Panc1 (cell line): ENCODE data around the gene CDC42. TPM values are rescaled to one million over a fixed set of nuclear protein-coding genes. Genes with fewer than 3 reads are reported as not detected.
"Not testable (repeated sequence)": the region's sequence is repeated elsewhere in the genome, so short reads cannot be mapped to it uniquely, and the experiment has no call there.

Source experiments
- ATAC-seq: fragments of 200-7000 bp; cut with Tn5 transposase; 2 replicates; pipeline ENCODE4 v1.9.1; 2020; ENCODE audit warnings: mild to moderate bottlenecking, moderate library complexity
- BruUV-seq: library from RNA; stranded (reverse); fragments of 400-500 nt; replicated peaks from 2 replicates; lab custom pipeline; 2021; lab: Mats Ljungman, UMichigan
- CTCF ChIA-PET: fragments of 300-600 bp; sonication (Branson Sonifier 250); formaldehyde crosslinking; loops from one replicate; lab custom pipeline; 2022; ENCODE audit warnings: antibody characterized with exemption; lab: Charles Lee
- POLR2A ChIA-PET: fragments of 300-600 bp; sonication (Branson Sonifier 250); formaldehyde crosslinking; loops from one replicate; lab custom pipeline; 2022; ENCODE audit warnings: antibody characterized with exemption; lab: Charles Lee
- DNase-seq: peaks from one replicate; pipeline ENCODE4 v3.0.0-alpha.2; 2010; ENCODE audit warnings: low read depth, low spot score
- H3K27ac ChIP-seq: 2 replicates; pipeline ENCODE4 v1.5.1; 2011; ENCODE audit warnings: mild to moderate bottlenecking, low read length, inconsistent platforms
- H3K27me3 ChIP-seq: fragments of 200-500 bp; sonication (Bioruptor generic); 2 replicates; pipeline ENCODE4 v1.6.0; 2014; ENCODE audit warnings: low read length, inconsistent platforms; ENCODE audit not compliant: control insufficient read depth, insufficient read depth
- H3K36me3 ChIP-seq: fragments of 200-500 bp; sonication (Bioruptor generic); 2 replicates; pipeline ENCODE4 v1.5.1; 2014; ENCODE audit warnings: inconsistent platforms, mild to moderate bottlenecking, low read length, moderate library complexity; ENCODE audit not compliant: control insufficient read depth, insufficient read depth
- H3K4me1 ChIP-seq: 2 replicates; pipeline ENCODE4 v1.5.1; 2011; ENCODE audit warnings: inconsistent platforms, mild to moderate bottlenecking, low read length, moderate library complexity; ENCODE audit not compliant: control insufficient read depth, insufficient read depth
- H3K4me3 ChIP-seq, 2 experiments: 2 replicates each; pipeline ENCODE4 v1.5.1; 2011 to 2012; ENCODE audit warnings: low read depth in 2 of 2, low read length in 2 of 2, mild to moderate bottlenecking in 2 of 2, inconsistent platforms in 1 of 2, moderate library complexity in 1 of 2
- H3K9me3 ChIP-seq: fragments of 200-500 bp; sonication (Bioruptor generic); 2 replicates; pipeline ENCODE4 v1.5.1; 2014; ENCODE audit warnings: low read depth, mild to moderate bottlenecking, inconsistent platforms, low read length, moderate library complexity; ENCODE audit not compliant: control insufficient read depth, insufficient read depth
- POLR2AphosphoS5 ChIP-seq: IDR thresholded peaks from 2 replicates; pipeline ENCODE4 v1.6.1; 2012; ENCODE audit warnings: mild to moderate bottlenecking, low read depth, low read length, moderate library complexity
- TCF7L2 ChIP-seq: IDR thresholded peaks from 2 replicates; pipeline ENCODE4 v1.6.1; 2011; ENCODE audit warnings: mild to moderate bottlenecking, low read depth, low read length, inconsistent platforms
- in situ Hi-C: cut with HindIII; loops from 2 replicates; pipeline ENCODE4 v1.10.0; 2016; ENCODE audit warnings: low sequenced_read_pairs, low pct_unique_long_range_greater_than_20kb
- intact Hi-C: fragments of 100-400 bp; cut with micrococcal nuclease; formaldehyde crosslinking; loops from one replicate; pipeline ENCODE4 v1.10.0; 2022; ENCODE audit not compliant: unreplicated experiment
- total RNA-seq: library from RNA; stranded (reverse); gene quantifications from one replicate; pipeline ENCODE4 v1.2.1, GENCODE V29; 2021; ENCODE audit not compliant: unreplicated experiment
- TF ChIP-seq, protein P1 (sequence below), 2 experiments: IDR thresholded peaks; 2 replicates each; pipeline ENCODE4 v1.6.1; 2011 to 2012; ENCODE audit warnings: low read depth in 2 of 2, control low read depth in 1 of 2, low read length in 1 of 2, mild to moderate bottlenecking in 1 of 2, moderate library complexity in 1 of 2; ENCODE audit not compliant: insufficient read depth in 1 of 2
- TF ChIP-seq, protein P2 (sequence below): fragments of 450-650 bp; IDR thresholded peaks from 2 replicates; pipeline ENCODE4 v1.5.1; 2017; ENCODE audit warnings: mild to moderate bottlenecking

Gene CDC42
- total RNA-seq, 1 experiment from 2014 or later = 240 TPM

DNA sequence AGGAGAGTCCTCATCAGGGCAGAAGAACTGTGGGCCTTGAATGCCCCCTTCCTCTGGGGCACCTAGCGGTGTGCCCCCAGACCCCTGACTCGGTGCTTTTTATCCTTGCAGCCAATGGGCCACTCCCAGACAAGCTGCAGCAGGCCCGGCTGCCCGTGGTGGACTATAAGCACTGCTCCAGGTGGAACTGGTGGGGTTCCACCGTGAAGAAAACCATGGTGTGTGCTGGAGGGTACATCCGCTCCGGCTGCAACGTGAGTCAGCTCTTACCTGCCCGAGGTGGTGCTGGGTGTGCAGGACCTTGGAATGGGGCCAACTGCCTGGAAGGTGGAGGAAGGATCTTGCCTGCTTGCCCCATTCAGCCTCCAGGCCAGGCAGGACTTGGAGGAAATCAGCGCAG, 45.2 kb upstream of the CDC42 start:
- ATAC-seq, intact Hi-C loops, H3K36me3 ChIP-seq, in situ Hi-C loops, H3K27me3 ChIP-seq, H3K9me3 ChIP-seq, CTCF ChIA-PET, H3K4me1 ChIP-seq, H3K4me3 ChIP-seq, POLR2A ChIA-PET, DNase-seq, BruUV-seq, H3K27ac ChIP-seq: not testable (repeated sequence)

DNA sequence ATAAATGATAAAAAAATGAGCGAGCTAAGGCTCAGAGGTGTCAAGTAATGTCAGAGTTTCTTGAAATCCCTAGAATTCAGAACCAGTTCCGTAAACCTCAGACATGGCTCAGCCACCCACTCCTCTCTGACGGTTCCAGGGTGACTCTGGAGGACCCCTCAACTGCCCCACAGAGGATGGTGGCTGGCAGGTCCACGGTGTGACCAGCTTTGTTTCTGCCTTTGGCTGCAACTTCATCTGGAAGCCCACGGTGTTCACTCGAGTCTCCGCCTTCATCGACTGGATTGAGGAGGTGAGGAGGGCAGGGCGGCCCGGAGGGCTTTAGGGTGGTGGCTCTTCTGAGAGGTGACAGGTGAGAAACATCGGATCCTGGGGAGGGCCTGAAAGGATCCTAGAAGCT, 42.9 kb upstream of the CDC42 start:
- H3K36me3 ChIP-seq, intact Hi-C loops, H3K27me3 ChIP-seq, H3K4me1 ChIP-seq, H3K9me3 ChIP-seq, POLR2A ChIA-PET, DNase-seq, BruUV-seq, H3K27ac ChIP-seq, in situ Hi-C loops, ATAC-seq, H3K4me3 ChIP-seq: not testable (repeated sequence)
- CTCF ChIA-PET = interaction anchor here (0.7 kb wide), 1 partner anchor 16 kb away, joined by 3 read pairs; no protein-coding TSS in a partner anchor

DNA sequence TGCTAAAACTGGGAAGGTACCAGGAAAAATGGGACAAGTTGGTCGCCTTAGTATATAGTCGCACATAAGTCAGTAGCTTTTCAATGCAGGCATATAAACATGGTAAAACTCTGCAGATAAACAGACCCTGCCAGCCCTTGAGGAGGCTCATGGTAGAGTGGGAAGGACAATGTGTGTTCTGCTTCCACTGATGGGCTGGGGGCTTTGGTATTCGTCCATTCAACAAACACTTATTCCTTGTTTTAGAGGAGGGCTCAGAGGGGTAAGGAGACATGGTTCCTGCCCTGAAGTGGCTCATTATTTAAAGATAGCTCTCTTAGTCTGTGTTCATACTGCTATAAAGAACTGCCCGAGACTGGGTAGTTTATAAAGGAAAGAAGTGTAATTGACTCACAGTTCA, 39.8 kb upstream of the CDC42 start:
- DNase-seq, H3K4me1 ChIP-seq, H3K4me3 ChIP-seq, in situ Hi-C loops, H3K27ac ChIP-seq, POLR2A ChIA-PET, ATAC-seq, BruUV-seq, H3K36me3 ChIP-seq, H3K9me3 ChIP-seq, CTCF ChIA-PET, H3K27me3 ChIP-seq, intact Hi-C loops: not testable (repeated sequence)

DNA sequence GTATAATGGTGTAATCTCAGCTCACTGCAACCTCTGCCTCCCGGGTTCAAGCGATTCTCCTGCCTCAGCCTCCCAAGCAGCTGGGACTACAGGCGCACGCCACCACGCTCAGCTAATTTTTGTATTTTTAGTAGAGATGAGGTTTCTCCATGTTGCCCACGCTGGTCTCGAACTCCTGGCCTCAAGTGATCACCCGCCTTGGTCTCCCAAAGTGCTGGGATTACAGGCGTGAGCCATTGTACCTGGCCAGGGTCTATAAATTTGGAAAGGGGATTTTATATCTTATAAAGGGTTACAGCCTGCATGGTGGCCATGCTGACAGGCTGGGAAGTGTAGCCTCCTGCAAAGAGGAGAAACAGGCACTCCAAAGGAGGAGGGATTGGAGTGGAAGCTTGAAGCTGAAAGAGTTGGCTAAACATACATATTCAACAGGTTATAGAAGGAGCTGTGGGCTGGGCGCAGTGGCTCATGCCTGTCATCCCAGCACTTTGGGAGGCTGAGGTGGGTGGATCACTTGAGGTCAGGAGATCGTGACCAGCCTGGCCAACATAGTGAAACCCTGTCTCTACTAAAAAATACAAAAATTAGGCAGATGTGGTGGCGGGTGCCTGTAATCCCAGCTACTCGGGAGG, 37.8 kb upstream of the CDC42 start:
- CTCF ChIA-PET = interaction anchor here (0.6 kb wide), 1 partner anchor 9 kb away, joined by 3 read pairs; no protein-coding TSS in a partner anchor
- not testable (repeated sequence) for BruUV-seq

DNA sequence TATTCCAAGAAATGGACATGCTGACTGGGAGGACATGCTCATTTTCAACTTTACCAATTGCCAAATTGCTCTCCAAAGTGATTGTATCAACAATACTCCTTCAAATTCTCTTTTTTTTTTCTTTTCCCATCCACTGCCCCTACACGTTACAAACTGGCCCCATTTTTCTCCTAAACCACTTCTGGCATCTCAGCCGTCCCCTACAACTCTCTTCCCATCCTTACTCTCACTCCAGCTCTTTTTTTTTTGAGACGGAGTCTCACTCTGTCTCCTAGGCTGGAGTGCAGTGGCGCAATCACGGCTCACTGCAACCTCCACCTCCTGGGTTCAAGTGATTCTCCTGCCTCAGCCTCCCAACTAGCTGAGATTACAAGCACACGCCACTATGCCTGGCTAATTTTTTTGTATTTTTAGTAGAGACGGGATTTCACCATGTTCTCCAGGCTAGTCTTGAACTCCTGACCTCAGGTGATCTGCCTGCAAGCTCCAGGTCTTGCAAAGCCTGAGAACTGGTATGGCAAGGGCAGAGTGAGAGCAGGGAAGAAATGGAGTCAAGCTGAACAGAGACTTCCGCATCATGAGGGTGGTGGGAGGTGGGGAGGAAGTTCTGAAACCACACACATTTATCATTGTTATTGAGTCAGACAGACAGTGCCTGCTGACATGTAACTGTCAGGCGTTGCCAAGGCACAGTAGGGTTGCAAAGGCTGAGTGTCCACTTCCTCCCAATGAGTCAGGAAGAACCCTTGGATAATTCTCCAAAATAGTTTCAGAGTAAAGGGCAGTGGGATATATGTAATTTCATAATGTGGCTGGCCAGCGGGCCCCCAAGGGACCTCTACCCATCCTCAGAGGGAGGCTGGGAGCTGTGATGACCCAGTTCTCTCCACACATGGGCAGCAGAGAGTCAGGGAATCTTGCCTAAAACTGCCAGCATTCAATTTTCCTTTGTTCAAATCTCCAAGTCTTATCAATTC, 33.6 kb upstream of the CDC42 start:
- no TSS peak for BruUV-seq
- TF ChIP-seq, protein P1, sequence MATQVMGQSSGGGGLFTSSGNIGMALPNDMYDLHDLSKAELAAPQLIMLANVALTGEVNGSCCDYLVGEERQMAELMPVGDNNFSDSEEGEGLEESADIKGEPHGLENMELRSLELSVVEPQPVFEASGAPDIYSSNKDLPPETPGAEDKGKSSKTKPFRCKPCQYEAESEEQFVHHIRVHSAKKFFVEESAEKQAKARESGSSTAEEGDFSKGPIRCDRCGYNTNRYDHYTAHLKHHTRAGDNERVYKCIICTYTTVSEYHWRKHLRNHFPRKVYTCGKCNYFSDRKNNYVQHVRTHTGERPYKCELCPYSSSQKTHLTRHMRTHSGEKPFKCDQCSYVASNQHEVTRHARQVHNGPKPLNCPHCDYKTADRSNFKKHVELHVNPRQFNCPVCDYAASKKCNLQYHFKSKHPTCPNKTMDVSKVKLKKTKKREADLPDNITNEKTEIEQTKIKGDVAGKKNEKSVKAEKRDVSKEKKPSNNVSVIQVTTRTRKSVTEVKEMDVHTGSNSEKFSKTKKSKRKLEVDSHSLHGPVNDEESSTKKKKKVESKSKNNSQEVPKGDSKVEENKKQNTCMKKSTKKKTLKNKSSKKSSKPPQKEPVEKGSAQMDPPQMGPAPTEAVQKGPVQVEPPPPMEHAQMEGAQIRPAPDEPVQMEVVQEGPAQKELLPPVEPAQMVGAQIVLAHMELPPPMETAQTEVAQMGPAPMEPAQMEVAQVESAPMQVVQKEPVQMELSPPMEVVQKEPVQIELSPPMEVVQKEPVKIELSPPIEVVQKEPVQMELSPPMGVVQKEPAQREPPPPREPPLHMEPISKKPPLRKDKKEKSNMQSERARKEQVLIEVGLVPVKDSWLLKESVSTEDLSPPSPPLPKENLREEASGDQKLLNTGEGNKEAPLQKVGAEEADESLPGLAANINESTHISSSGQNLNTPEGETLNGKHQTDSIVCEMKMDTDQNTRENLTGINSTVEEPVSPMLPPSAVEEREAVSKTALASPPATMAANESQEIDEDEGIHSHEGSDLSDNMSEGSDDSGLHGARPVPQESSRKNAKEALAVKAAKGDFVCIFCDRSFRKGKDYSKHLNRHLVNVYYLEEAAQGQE (IDR thresholded peaks at IDR 0.05; ENCODE audit: insufficient read depth in 1 of 2, low read depth in 2 of 2, low read length in 1 of 2) = no peak
- TF ChIP-seq, protein P2, sequence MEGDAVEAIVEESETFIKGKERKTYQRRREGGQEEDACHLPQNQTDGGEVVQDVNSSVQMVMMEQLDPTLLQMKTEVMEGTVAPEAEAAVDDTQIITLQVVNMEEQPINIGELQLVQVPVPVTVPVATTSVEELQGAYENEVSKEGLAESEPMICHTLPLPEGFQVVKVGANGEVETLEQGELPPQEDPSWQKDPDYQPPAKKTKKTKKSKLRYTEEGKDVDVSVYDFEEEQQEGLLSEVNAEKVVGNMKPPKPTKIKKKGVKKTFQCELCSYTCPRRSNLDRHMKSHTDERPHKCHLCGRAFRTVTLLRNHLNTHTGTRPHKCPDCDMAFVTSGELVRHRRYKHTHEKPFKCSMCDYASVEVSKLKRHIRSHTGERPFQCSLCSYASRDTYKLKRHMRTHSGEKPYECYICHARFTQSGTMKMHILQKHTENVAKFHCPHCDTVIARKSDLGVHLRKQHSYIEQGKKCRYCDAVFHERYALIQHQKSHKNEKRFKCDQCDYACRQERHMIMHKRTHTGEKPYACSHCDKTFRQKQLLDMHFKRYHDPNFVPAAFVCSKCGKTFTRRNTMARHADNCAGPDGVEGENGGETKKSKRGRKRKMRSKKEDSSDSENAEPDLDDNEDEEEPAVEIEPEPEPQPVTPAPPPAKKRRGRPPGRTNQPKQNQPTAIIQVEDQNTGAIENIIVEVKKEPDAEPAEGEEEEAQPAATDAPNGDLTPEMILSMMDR = peak; percentile 70
- TF ChIP-seq POLR2AphosphoS5 (no peak), TCF7L2 (no peak)

More for the DNA sequence above, 37.8 kb upstream of the CDC42 start:
- intact Hi-C loops, H3K9me3 ChIP-seq, H3K36me3 ChIP-seq, H3K27me3 ChIP-seq, DNase-seq, POLR2A ChIA-PET, H3K27ac ChIP-seq, H3K4me3 ChIP-seq, in situ Hi-C loops, ATAC-seq, H3K4me1 ChIP-seq: not testable (repeated sequence)

More for the DNA sequence above, 33.6 kb upstream of the CDC42 start:
- in situ Hi-C loops (no loop called here), intact Hi-C loops (no loop called here)
- CTCF ChIA-PET = no interaction called here
- DNase-seq (peak; percentile 84), ATAC-seq (peak; percentile 80)
- H3K27me3 ChIP-seq = no peaks in the 10 kb centered on the region
- POLR2A ChIA-PET = no interaction called here
- H3K27ac ChIP-seq = no peak overlapping the region
- no peaks in the 10 kb centered on the region for H3K9me3 ChIP-seq
- no peak overlapping the region for H3K4me3 ChIP-seq
- H3K36me3 ChIP-seq = no peaks in the 10 kb centered on the region
- peaks cover 2% of the 10 kb centered on the region; the same call in 1 of the 2 replicates for H3K4me1 ChIP-seq
